ENCODE results near the gene SETD4. TPM values are rescaled to one million over a fixed set of nuclear protein-coding genes. Genes with fewer than 3 reads are reported as not detected.

The SETD4 gene
- total RNA-seq, 1 donor from 2014 or later = 35.9 TPM

DNA sequence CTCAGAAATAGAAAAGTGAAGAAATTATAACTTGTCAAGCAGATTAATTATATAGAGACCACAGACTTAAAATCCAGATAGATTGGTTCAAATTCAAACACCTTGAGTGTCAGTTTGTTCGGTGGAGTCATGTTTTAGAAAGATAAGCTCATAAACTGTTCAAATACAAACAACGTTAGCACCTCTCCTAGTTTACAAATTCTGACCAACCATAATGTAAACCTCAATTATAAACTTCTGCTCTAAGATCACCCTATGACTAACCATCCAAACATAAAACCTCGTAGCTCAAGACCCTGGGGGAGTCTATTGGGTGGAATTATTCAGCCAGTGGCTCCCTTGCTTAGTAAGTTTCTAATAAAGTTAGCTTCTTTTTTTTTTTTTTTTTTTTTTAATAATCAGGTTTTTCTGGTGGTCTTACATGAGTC, 21.9 kb upstream of the SETD4 start:
- Histone ChIP-seq H3K9me3 (no peaks in the 10 kb centered on the region), H3K27ac (no peak overlapping the region), H3K4me1 (no peaks in the 10 kb centered on the region), H3K36me3 (no peaks in the 10 kb centered on the region), H3K4me3 (no peak overlapping the region), H3K27me3 (no peaks in the 10 kb centered on the region)
- no peak for DNase-seq (ENCODE audit: low spot score in 2 of 2)
- TF ChIP-seq, protein P1, sequence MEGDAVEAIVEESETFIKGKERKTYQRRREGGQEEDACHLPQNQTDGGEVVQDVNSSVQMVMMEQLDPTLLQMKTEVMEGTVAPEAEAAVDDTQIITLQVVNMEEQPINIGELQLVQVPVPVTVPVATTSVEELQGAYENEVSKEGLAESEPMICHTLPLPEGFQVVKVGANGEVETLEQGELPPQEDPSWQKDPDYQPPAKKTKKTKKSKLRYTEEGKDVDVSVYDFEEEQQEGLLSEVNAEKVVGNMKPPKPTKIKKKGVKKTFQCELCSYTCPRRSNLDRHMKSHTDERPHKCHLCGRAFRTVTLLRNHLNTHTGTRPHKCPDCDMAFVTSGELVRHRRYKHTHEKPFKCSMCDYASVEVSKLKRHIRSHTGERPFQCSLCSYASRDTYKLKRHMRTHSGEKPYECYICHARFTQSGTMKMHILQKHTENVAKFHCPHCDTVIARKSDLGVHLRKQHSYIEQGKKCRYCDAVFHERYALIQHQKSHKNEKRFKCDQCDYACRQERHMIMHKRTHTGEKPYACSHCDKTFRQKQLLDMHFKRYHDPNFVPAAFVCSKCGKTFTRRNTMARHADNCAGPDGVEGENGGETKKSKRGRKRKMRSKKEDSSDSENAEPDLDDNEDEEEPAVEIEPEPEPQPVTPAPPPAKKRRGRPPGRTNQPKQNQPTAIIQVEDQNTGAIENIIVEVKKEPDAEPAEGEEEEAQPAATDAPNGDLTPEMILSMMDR (IDR thresholded peaks at IDR 0.05) = no peak
- intact Hi-C loops (cut with DNase I) = no loop called here

DNA sequence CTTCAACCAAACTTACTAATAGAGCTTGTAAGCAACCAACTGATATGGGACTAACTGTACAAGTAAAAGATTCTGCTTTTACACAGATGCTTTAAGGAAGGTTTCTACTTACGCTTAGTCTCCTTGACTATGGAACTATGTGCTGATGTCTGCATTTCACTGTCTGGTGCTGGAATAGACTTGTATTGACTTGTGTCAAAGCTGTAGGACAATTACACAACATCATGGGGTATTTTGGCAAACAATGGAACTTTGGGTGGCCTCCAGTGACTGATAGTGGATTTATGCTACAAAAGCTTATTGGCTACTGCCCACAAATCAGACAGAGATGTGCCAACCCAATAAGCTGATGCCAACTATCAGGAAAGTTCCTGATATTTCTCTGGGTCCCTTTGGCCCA, 20.1 kb upstream of the SETD4 start:
- Histone ChIP-seq H3K4me3 (no peak overlapping the region), H3K27ac (no peak overlapping the region), H3K27me3 (no peaks in the 10 kb centered on the region), H3K4me1 (no peaks in the 10 kb centered on the region), H3K36me3 (no peaks in the 10 kb centered on the region), H3K9me3 (no peaks in the 10 kb centered on the region)
- intact Hi-C loops (cut with DNase I) = no loop called here
- TF ChIP-seq, protein P1 (IDR thresholded peaks at IDR 0.05) = no peak
- no peak for DNase-seq (ENCODE audit: low spot score in 2 of 2)

DNA sequence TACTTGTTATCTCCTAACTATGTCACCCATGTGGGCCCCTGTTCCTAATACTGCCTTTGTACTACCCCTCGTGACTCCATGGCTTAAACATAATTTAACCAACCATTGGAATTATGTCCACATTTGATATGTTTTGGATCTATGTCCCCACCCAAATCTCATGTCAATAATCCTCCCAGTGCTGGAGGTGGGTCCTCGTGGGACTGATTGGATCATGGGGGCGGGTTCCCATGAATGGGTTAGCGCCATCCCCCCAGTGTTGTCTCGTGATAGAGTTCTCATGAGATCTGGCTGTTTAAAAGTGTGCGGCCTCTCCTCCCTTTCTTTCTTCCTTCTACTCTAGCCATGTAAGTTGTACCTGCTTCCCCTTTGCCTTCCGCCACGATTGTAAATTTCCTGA, 19.3 kb upstream of the SETD4 start:
- no peak for DNase-seq (ENCODE audit: low spot score in 2 of 2)
- Histone ChIP-seq H3K9me3 (no peaks in the 10 kb centered on the region), H3K36me3 (no peaks in the 10 kb centered on the region), H3K27me3 (no peaks in the 10 kb centered on the region), H3K4me3 (no peak overlapping the region), H3K4me1 (no peaks in the 10 kb centered on the region), H3K27ac (no peak overlapping the region)
- TF ChIP-seq, protein P1 (IDR thresholded peaks at IDR 0.05) = no peak
- intact Hi-C loops (cut with DNase I) = no loop called here

DNA sequence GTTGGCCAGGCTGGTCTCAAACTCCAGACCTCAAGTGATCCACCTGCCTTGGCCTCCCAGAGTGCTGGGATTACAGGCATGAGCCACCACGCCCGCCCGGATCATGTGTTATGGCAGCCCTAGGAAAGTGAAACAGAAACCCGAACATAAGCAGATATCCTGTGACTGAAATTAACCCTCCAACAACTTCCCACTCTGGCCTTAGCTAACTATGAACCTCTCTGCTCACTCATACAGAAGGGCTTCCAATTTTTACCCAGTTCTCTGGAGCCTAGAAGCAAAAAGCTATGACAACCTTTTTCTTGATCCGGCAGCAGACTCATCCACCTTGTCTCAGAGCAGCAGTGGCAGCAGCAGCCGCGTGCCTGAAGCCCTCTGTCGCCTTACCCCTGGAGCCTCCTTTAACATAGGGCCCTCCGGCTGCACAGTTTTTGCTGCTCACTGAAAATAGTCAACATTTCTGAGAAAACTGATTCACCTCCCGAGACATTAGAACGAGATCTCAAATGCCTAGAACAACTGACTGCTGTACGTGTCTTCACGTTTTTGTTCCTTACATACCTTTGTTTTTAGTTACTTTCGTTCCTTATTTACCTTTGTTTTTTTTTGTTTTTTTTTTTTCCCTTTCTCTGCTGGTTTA, 18.8 kb upstream of the SETD4 start:
- Histone ChIP-seq H3K27me3 (no peaks in the 10 kb centered on the region), H3K4me1 (no peaks in the 10 kb centered on the region), H3K4me3 (no peak overlapping the region), H3K9me3 (no peaks in the 10 kb centered on the region), H3K27ac (no peak overlapping the region), H3K36me3 (no peaks in the 10 kb centered on the region)
- DNase-seq (ENCODE audit: low spot score in 2 of 2) = no peak
- TF ChIP-seq, protein P1 (IDR thresholded peaks at IDR 0.05) = no peak
- intact Hi-C loops (cut with DNase I) = no loop called here

DNA sequence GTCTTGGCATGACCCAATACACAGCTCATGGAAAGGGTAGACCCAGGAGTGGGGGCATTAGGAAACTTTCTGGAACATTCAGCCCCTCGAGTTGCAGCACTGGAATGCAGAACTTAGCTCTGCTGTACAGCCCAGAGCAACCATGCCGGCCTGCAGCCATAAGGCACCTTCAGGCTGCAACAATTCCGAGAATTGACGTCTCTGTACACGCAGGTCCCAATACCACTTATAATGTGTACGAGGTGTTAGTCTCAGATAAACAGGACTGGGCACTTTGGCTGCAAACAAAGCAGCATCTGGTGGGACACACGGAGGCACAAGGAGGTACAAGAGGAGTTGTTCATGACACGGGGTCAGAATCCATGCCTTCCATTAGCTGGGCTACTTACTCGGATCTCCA, 17.4 kb upstream of the SETD4 start:
- H3K4me1 ChIP-seq = no peaks in the 10 kb centered on the region
- intact Hi-C loops (cut with DNase I) = no loop called here
- peaks cover 0 to 4% of the 10 kb centered on the region in 2 donors for H3K36me3 ChIP-seq
- TF ChIP-seq, protein P1 (IDR thresholded peaks at IDR 0.05) = no peak
- H3K4me3 ChIP-seq = no peak overlapping the region
- no peaks in the 10 kb centered on the region for H3K27me3 ChIP-seq
- H3K27ac ChIP-seq = no peak overlapping the region
- DNase-seq (ENCODE audit: low spot score in 2 of 2) = no peak
- H3K9me3 ChIP-seq = no peaks in the 10 kb centered on the region

Measured in ascending aorta (tissue), 2 donors.